Liver (tissue), 9 donors: ENCODE data around the gene TMEM183A. TPM values are rescaled to one million over a fixed set of nuclear protein-coding genes. Genes with fewer than 3 reads are reported as not detected.

ENCODE experiments used
- DNase-seq: peaks from one replicate; pipeline ENCODE4 v3.0.0-alpha.2; 2017; ENCODE audit warnings: low spot score
- H3K27ac ChIP-seq, 2 donors: one replicate each; pipeline ENCODE4 v1.7.0; 2013; ENCODE audit warnings: inconsistent platforms in 2 of 2, low read length in 2 of 2, control low read depth in 1 of 2, low read depth in 1 of 2, mild to moderate bottlenecking in 1 of 2
- H3K27me3 ChIP-seq, 4 donors: one replicate each; pipeline versions ENCODE4 v1.6.1 to v1.7.0; 2013; ENCODE audit warnings: low read length in 3 of 4, inconsistent platforms in 1 of 4, mild to moderate bottlenecking in 1 of 4, moderate library complexity in 1 of 4; ENCODE audit not compliant: control insufficient read depth in 4 of 4, insufficient read depth in 4 of 4
- H3K36me3 ChIP-seq, 4 donors: one replicate each; pipeline versions ENCODE4 v1.6.1 to v1.7.0; 2013; ENCODE audit warnings: low read length in 3 of 4, mild to moderate bottlenecking in 3 of 4, low read depth in 1 of 4, moderate library complexity in 1 of 4; ENCODE audit not compliant: control insufficient read depth in 4 of 4, insufficient read depth in 3 of 4
- H3K4me1 ChIP-seq, 4 donors: one replicate each; pipeline versions ENCODE4 v1.6.1 to v1.7.0; 2013; ENCODE audit warnings: low read length in 3 of 4, mild to moderate bottlenecking in 3 of 4, moderate library complexity in 1 of 4; ENCODE audit not compliant: control insufficient read depth in 4 of 4, insufficient read depth in 4 of 4
- H3K4me3 ChIP-seq, 3 donors: one replicate each; pipeline versions ENCODE4 v1.6.1 to v1.7.0; 2013; ENCODE audit warnings: low read length in 3 of 3, control low read depth in 1 of 3, low read depth in 1 of 3, mild to moderate bottlenecking in 1 of 3
- H3K9ac ChIP-seq, 2 donors: one replicate each; pipeline ENCODE4 v1.7.0; 2013; ENCODE audit warnings: low read length in 2 of 2, mild to moderate bottlenecking in 2 of 2, moderate library complexity in 2 of 2, control low read depth in 1 of 2, low read depth in 1 of 2
- H3K9me3 ChIP-seq, 4 donors: one replicate each; pipeline versions ENCODE4 v1.6.1 to v1.7.0; 2013; ENCODE audit warnings: low read length in 3 of 4; ENCODE audit not compliant: control insufficient read depth in 4 of 4
- EGR1 ChIP-seq, 2 donors: IDR thresholded peaks; 2 replicates each; pipeline ENCODE4 v1.6.1; 2016 to 2018; ENCODE audit warnings: antibody characterized with exemption in 2 of 2, low read depth in 2 of 2
- FOXA1 ChIP-seq: IDR thresholded peaks from 2 replicates; pipeline ENCODE4 v1.6.1; 2016; ENCODE audit warnings: antibody characterized with exemption
- FOXA2 ChIP-seq: IDR thresholded peaks from 2 replicates; pipeline ENCODE4 v1.6.1; 2016; ENCODE audit warnings: antibody characterized with exemption
- GABPA ChIP-seq, 2 donors: IDR thresholded peaks in 1 of 2; conservative IDR thresholded peaks in 1 of 2; 2 replicates each; pipeline ENCODE4 v1.6.1; 2016; ENCODE audit warnings: antibody characterized with exemption in 2 of 2, mild to moderate bottlenecking in 1 of 2, moderate library complexity in 1 of 2
- HNF4G ChIP-seq: IDR thresholded peaks from 2 replicates; pipeline ENCODE4 v1.6.1; 2016; ENCODE audit warnings: antibody characterized with exemption
- NR2F2 ChIP-seq: IDR thresholded peaks from 2 replicates; pipeline ENCODE4 v1.6.1; 2016; ENCODE audit warnings: antibody characterized with exemption
- RAD21 ChIP-seq, 2 donors: IDR thresholded peaks; 2 replicates each; pipeline ENCODE4 v1.6.1; 2016; ENCODE audit warnings: antibody characterized with exemption in 2 of 2, mild to moderate bottlenecking in 2 of 2
- REST ChIP-seq: IDR thresholded peaks from 2 replicates; pipeline ENCODE4 v1.6.1; 2016; ENCODE audit warnings: antibody characterized with exemption, mild to moderate bottlenecking
- RXRA ChIP-seq, 2 donors: IDR thresholded peaks; 2 replicates each; pipeline ENCODE4 v1.6.1; 2017 to 2018; ENCODE audit warnings: antibody characterized with exemption in 2 of 2, mild to moderate bottlenecking in 1 of 2
- SP1 ChIP-seq: IDR thresholded peaks from 2 replicates; pipeline ENCODE4 v1.6.1; 2018; ENCODE audit warnings: antibody characterized with exemption, mild to moderate bottlenecking
- TAF1 ChIP-seq: conservative IDR thresholded peaks from 2 replicates; pipeline ENCODE4 v1.6.1; 2016; ENCODE audit warnings: antibody characterized with exemption, mild to moderate bottlenecking
- YY1 ChIP-seq: IDR thresholded peaks from 2 replicates; pipeline ENCODE4 v1.6.1; 2016; ENCODE audit warnings: antibody characterized with exemption, mild to moderate bottlenecking
- ZBTB33 ChIP-seq: IDR thresholded peaks from 2 replicates; pipeline ENCODE4 v1.6.1; 2016; ENCODE audit warnings: antibody characterized with exemption
- WGBS: extraction: QIAGEN DNeasy Blood & Tissue Kit; methylation state at CpG from one replicate; pipeline ENCODE4 v1.1.7; 2013; 5-methylcytosine and 5-hydroxymethylcytosine counted together
- polyA plus RNA-seq, 2 donors: library from polyadenylated mRNA; stranded (reverse) in 1 of 2; unstranded in 1 of 2; fragments of 200-250 nt in 1 of 2; fragments of >200 nt in 1 of 2; fragmentation: Nextera tagmentation in 1 of 2; extraction: Ambion mirVana in 1 of 2; gene quantifications; one replicate each; pipeline versions ENCODE4 v1.2.1 to v1.2.3, GENCODE V29; 2013 to 2015
- total RNA-seq, 2 donors: library from RNA; depleted of rRNA; stranded (reverse); fragments of >200 nt; gene quantifications; one replicate each; pipeline ENCODE4 v1.2.3, GENCODE V29; 2014
- TF ChIP-seq, protein P1 (sequence below): fragments of 150-350 bp; IDR thresholded peaks from 2 replicates; pipeline ENCODE4 v1.5.1; 2017; ENCODE audit warnings: improper control_type of control experiment, low read depth, low read length; ENCODE audit not compliant: missing input control
- TF ChIP-seq, protein P2 (sequence below): IDR thresholded peaks from 2 replicates; pipeline ENCODE4 v1.6.1; 2016; ENCODE audit warnings: antibody characterized with exemption
- donor health status: healthy.
- donor health status: healthy.
- donor health status: healthy.
- donor health status: healthy.
- donor health status: healthy.

The TMEM183A gene
- total and polyA plus RNA-seq, 4 donors = 21.0 to 48.9 (median 35.5) TPM

DNA sequence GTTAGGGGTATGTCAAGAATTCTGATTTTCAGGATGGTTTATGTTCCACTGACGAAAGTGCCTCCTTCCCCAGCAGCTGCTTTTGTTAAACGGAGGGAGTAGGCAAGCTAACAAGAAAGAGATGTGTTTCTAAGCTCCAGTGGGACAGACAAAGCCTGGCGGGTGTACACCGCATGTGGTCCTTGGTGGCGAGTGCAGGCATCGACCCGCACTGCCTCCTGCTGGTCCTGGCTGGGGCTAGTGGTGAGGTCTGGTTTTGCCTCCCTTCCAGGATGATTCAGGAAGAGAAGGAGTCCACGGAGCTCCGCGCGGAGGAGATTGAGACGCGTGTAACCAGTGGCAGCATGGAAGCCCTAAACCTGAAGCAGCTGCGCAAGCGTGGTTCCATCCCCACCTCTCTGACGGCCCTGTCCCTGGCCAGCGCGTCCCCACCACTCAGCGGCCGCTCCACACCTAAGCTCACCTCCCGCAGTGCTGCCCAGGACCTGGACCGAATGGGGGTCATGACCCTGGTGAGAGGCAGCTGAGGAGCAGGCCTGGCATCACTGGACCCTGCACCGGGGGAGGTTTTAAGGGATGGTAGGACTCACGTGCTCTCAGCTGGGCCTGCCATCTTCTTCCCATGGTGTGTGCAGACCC, 48.1 kb downstream of the TMEM183A start:
- H3K4me1 ChIP-seq = no peaks in the 10 kb centered on the region
- DNase-seq = no peak
- no peaks in the 10 kb centered on the region for H3K36me3 ChIP-seq
- no peak overlapping the region for H3K4me3 ChIP-seq
- H3K9me3 ChIP-seq = no peaks in the 10 kb centered on the region
- TF ChIP-seq RAD21 (IDR thresholded peaks at IDR 0.05) (no peak), YY1 (no peak), RXRA (IDR thresholded peaks at IDR 0.05) (no peak), HNF4G (no peak), NR2F2 (no peak), FOXA1 (no peak), REST (no peak), SP1 (no peak), TAF1 (no peak), EGR1 (IDR thresholded peaks at IDR 0.05; ENCODE audit: low read depth in 2 of 2) (no peak), ZBTB33 (no peak), GABPA (IDR thresholded peaks at IDR 0.05 in 1 of 2, conservative IDR thresholded peaks at IDR 0.05 in 1 of 2) (no peak)
- TF ChIP-seq, protein P1, sequence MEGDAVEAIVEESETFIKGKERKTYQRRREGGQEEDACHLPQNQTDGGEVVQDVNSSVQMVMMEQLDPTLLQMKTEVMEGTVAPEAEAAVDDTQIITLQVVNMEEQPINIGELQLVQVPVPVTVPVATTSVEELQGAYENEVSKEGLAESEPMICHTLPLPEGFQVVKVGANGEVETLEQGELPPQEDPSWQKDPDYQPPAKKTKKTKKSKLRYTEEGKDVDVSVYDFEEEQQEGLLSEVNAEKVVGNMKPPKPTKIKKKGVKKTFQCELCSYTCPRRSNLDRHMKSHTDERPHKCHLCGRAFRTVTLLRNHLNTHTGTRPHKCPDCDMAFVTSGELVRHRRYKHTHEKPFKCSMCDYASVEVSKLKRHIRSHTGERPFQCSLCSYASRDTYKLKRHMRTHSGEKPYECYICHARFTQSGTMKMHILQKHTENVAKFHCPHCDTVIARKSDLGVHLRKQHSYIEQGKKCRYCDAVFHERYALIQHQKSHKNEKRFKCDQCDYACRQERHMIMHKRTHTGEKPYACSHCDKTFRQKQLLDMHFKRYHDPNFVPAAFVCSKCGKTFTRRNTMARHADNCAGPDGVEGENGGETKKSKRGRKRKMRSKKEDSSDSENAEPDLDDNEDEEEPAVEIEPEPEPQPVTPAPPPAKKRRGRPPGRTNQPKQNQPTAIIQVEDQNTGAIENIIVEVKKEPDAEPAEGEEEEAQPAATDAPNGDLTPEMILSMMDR = no peak
- TF ChIP-seq, protein P2, sequence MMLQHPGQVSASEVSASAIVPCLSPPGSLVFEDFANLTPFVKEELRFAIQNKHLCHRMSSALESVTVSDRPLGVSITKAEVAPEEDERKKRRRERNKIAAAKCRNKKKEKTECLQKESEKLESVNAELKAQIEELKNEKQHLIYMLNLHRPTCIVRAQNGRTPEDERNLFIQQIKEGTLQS = no peak
- 89% methylated on average over 24 of the region's 24 CpGs for WGBS
- H3K27ac ChIP-seq = no peak overlapping the region
- no peaks in the 10 kb centered on the region for H3K27me3 ChIP-seq
- H3K9ac ChIP-seq = no peak overlapping the region

DNA sequence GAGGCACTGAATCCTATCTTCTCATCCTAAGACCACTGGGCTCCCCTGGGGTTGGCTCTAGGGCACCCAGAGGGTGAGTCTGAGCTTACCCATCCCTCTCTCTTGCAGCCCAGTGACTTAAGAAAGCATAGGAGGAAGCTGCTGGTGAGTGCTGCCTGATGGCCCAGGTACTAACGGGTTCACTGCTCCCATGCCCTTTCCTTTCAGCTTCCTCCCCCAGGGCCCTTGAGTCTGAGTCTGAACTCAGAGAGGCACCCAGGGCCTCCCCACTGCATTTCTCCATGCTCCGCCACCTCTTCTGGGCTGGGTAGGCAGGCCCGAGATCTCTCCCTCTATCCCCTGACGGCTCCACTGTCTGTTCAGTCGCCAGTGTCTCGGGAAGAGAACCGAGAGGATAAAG, 48.8 kb downstream of the TMEM183A start:
- no peak overlapping the region for H3K4me3 ChIP-seq
- no peak overlapping the region for H3K9ac ChIP-seq
- no peaks in the 10 kb centered on the region for H3K9me3 ChIP-seq
- no peaks in the 10 kb centered on the region for H3K27me3 ChIP-seq
- WGBS = 92% methylated on average over 7 of the region's 7 CpGs
- DNase-seq = no peak
- no peaks in the 10 kb centered on the region for H3K4me1 ChIP-seq
- no peaks in the 10 kb centered on the region for H3K36me3 ChIP-seq
- TF ChIP-seq ZBTB33 (no peak), EGR1 (IDR thresholded peaks at IDR 0.05; ENCODE audit: low read depth in 2 of 2) (no peak), FOXA2 (no peak)
- no peak overlapping the region for H3K27ac ChIP-seq
